HL-60 (cell line): ENCODE results near the gene PRDM11.

Source experiments
- DNase-seq, 2 experiments: peaks; one replicate each; pipeline ENCODE4 v3.0.0-alpha.2; 2010 to 2020; ENCODE audit warnings: low read depth in 1 of 2, low spot score in 1 of 2
- H3K27ac ChIP-seq: fragments of 250-450 bp; sonication (Bioruptor Pico); replicated peaks from 2 replicates; pipeline ENCODE4 v1.5.1; 2020; ENCODE audit warnings: mild to moderate bottlenecking, moderate library complexity
- H3K27me3 ChIP-seq: fragments of 250-450 bp; sonication (Bioruptor Pico); 2 replicates; pipeline ENCODE4 v1.5.1; 2021; ENCODE audit warnings: mild to moderate bottlenecking, moderate library complexity; ENCODE audit not compliant: insufficient read depth, poor library complexity, severe bottlenecking
- H3K4me3 ChIP-seq: replicated peaks from 2 replicates; pipeline ENCODE4 v1.5.1; 2011; ENCODE audit warnings: mild to moderate bottlenecking, control low read depth, low read length; ENCODE audit not compliant: insufficient read depth
- GABPA ChIP-seq: IDR thresholded peaks from 2 replicates; pipeline ENCODE4 v1.6.1; 2012; ENCODE audit warnings: low read depth
- POLR2AphosphoS5 ChIP-seq: IDR thresholded peaks from 2 replicates; pipeline ENCODE4 v1.6.1; 2012; ENCODE audit warnings: low read depth
- SPI1 ChIP-seq: IDR thresholded peaks from 2 replicates; pipeline ENCODE4 v1.6.1; 2012; ENCODE audit warnings: low read depth, mild to moderate bottlenecking, borderline replicate concordance
- TF ChIP-seq, protein P1 (sequence below): IDR thresholded peaks from one replicate; pipeline ENCODE4 v1.5.1; 2011; ENCODE audit warnings: low read length, control low read depth, inconsistent platforms; ENCODE audit not compliant: insufficient read depth
- TF ChIP-seq, protein P2 (sequence below): IDR thresholded peaks from 2 replicates; pipeline ENCODE4 v1.6.1; 2012; ENCODE audit warnings: low read depth; ENCODE audit not compliant: insufficient replicate concordance

PRDM11 gene

DNA sequence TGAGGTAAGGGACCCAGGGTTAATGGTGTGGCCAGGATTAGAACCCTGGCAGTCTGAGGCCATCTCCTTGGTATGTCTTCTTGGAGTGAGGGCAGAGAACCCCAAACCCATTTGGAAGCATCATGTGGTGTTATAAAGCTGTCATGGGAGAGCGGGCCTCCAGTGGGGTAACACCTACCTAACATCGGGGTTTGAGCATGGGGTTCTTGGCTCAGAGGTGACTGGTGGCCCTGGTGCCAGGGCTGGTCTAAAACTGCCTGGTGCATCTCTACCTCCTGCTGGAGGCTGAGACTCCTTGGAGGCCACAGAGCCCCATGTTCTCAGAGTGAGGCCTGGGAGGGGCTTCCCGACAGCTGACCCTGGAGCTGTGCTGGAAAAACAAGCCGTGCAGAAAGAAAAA lies 4.5 kb downstream of the PRDM11 start:
- Histone ChIP-seq H3K27me3 (no peaks in the 10 kb centered on the region), H3K4me3 (no peak overlapping the region), H3K27ac (no peak overlapping the region)
- no peak for DNase-seq
- no peak for TF ChIP-seq GABPA
- TF ChIP-seq, protein P1, sequence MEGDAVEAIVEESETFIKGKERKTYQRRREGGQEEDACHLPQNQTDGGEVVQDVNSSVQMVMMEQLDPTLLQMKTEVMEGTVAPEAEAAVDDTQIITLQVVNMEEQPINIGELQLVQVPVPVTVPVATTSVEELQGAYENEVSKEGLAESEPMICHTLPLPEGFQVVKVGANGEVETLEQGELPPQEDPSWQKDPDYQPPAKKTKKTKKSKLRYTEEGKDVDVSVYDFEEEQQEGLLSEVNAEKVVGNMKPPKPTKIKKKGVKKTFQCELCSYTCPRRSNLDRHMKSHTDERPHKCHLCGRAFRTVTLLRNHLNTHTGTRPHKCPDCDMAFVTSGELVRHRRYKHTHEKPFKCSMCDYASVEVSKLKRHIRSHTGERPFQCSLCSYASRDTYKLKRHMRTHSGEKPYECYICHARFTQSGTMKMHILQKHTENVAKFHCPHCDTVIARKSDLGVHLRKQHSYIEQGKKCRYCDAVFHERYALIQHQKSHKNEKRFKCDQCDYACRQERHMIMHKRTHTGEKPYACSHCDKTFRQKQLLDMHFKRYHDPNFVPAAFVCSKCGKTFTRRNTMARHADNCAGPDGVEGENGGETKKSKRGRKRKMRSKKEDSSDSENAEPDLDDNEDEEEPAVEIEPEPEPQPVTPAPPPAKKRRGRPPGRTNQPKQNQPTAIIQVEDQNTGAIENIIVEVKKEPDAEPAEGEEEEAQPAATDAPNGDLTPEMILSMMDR, result no peak

DNA sequence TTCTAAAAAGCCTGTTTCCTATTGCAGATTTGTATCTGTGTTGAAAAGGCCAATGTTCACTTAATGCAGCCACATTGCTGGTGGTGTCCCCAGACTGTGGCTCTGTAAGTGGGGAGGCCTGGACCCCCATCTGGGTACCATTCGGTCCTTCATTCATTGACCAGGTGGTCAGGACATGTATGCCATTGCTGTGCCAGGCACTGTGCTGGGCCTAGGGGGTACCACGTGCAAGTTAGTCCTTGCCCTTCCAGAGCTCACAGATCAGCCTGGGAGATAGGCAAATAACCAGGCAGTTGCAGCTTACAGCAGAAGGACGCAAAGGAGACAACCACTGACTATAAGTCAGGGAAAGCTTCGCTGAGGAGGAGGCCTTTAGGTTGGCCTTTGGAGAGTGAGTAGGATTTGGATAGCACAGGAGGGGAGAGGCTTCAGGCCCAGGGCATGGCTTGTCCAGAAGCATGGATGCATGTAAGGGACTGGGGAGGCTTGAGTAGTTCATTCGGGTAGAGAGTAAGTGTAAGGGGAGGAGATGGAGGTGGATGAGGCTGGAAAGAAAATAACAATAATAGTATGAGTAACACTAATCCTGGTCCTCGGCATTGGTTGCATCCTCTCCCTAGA lies 5.0 kb downstream of the PRDM11 start:
- no peak overlapping the region for H3K27ac ChIP-seq
- TF ChIP-seq, protein P2, sequence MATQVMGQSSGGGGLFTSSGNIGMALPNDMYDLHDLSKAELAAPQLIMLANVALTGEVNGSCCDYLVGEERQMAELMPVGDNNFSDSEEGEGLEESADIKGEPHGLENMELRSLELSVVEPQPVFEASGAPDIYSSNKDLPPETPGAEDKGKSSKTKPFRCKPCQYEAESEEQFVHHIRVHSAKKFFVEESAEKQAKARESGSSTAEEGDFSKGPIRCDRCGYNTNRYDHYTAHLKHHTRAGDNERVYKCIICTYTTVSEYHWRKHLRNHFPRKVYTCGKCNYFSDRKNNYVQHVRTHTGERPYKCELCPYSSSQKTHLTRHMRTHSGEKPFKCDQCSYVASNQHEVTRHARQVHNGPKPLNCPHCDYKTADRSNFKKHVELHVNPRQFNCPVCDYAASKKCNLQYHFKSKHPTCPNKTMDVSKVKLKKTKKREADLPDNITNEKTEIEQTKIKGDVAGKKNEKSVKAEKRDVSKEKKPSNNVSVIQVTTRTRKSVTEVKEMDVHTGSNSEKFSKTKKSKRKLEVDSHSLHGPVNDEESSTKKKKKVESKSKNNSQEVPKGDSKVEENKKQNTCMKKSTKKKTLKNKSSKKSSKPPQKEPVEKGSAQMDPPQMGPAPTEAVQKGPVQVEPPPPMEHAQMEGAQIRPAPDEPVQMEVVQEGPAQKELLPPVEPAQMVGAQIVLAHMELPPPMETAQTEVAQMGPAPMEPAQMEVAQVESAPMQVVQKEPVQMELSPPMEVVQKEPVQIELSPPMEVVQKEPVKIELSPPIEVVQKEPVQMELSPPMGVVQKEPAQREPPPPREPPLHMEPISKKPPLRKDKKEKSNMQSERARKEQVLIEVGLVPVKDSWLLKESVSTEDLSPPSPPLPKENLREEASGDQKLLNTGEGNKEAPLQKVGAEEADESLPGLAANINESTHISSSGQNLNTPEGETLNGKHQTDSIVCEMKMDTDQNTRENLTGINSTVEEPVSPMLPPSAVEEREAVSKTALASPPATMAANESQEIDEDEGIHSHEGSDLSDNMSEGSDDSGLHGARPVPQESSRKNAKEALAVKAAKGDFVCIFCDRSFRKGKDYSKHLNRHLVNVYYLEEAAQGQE, result no peak
- TF ChIP-seq GABPA (no peak), SPI1 (no peak), POLR2AphosphoS5 (no peak)
- TF ChIP-seq, protein P1, result no peak
- no peak overlapping the region for H3K4me3 ChIP-seq
- H3K27me3 ChIP-seq, result no peaks in the 10 kb centered on the region
- no peak for DNase-seq

DNA sequence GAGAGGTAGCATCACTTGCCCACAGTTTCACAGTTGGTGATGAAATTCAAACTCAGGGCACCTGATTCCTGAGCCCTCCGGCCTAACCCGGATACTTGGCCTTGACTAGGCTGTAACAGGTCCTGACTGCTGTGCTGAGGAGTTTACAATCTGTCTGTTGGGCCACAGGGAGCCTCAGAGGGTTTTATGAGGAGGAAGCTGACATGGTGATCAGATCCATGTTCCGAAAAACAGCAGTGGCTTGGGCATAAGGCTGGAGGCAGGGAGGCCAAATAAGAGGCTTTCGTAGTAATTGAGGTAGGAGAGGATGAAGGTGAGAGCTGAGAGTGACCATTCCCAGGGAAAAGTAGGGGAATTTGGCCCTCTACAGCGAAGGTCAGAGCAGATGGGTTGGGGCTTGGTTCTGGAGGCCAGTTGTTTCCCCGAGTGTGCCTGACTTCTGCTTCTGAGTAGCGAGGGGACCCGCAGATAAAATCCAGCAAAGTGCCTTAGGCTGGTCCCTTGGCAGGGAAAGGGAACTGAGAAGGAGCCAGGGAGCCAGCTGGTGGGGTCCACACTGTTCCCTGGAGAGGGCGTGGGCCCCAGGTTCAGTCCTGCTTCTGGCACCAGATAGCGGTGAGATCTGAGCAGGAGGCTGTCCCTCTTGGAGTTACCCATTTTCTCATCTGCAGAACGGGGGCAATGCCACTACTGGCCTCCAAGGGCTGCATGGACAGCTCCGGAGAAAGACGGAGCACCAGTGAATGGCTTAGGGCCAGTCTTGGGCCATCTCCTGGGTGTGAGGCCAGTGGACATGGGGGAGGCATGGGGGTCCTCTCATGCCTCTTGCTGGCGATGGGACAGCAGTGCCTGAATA lies 6.5 kb downstream of the PRDM11 start:
- no peaks in the 10 kb centered on the region for H3K27me3 ChIP-seq
- no peak overlapping the region for H3K27ac ChIP-seq

More for the DNA sequence above, 6.5 kb downstream of the PRDM11 start:
- no peak for TF ChIP-seq POLR2AphosphoS5
- TF ChIP-seq, protein P2, result no peak
- no peak for TF ChIP-seq SPI1
- TF ChIP-seq GABPA, result no peak
- TF ChIP-seq, protein P1, result no peak
- no peak overlapping the region for H3K4me3 ChIP-seq
- no peak for DNase-seq
